DND-41 (cell line): ENCODE results near the gene KCNN1.

Source experiments
- CTCF ChIP-seq: IDR thresholded peaks from 2 replicates; pipeline ENCODE4 v1.5.1; 2012; ENCODE audit warnings: borderline replicate concordance, low read length, moderate library complexity, mild to moderate bottlenecking; ENCODE audit not compliant: poor library complexity, severe bottlenecking; ENCODE audit errors: extremely low read depth
- EZH2 ChIP-seq: IDR thresholded peaks from 3 replicates; pipeline ENCODE4 v1.6.1; 2012; ENCODE audit warnings: borderline replicate concordance, low read depth, mild to moderate bottlenecking, moderate library complexity, low read length, inconsistent platforms; ENCODE audit not compliant: severe bottlenecking

- TF ChIP-seq CTCF (no peak), EZH2 (no peak)
These were observed 2.8 kb upstream of the KCNN1 start for GRCh38 chr19:17963936-17964691.
